HepG2 (cell line): Measurements from ENCODE around the gene DDX59. TPM values are rescaled to one million over a fixed set of nuclear protein-coding genes. Genes with fewer than 3 reads are reported as not detected.

ENCODE experiments used
- ATAC-seq: fragments of 200-7000 bp; cut with Tn5 transposase; 3 replicates; pipeline ENCODE4 v1.9.1; 2020; ENCODE audit warnings: mild to moderate bottlenecking, moderate library complexity
- BruUV-seq: library from RNA; stranded (reverse); fragments of 400-500 nt; replicated peaks from 2 replicates; lab custom pipeline; 2021; lab: Mats Ljungman, UMichigan
- CTCF ChIA-PET: fragments of 300-600 bp; formaldehyde crosslinking; extraction: SDS; loops from one replicate; lab custom pipeline; 2021; ENCODE audit warnings: low total read pairs, inconsistent platforms, low intra/inter-chr PET ratio; lab: Yijun Ruan, JAX
- POLR2A ChIA-PET: fragments of 350-600 bp; sonication (Branson Sonifier 250); formaldehyde crosslinking; loops from one replicate; lab custom pipeline; 2020; ENCODE audit warnings: antibody characterized with exemption, inconsistent platforms; lab: Yijun Ruan, JAX
- DNase-seq: peaks from one replicate; pipeline ENCODE4 v3.0.0-alpha.2; 2015; ENCODE audit warnings: low spot score
- FAIRE-seq: peaks from 3 replicates; lab custom pipeline; 2011; peaks lifted over from hg19 to GRCh38; lab: Jason Lieb, UNC
- H2AFZ ChIP-seq: one replicate; pipeline ENCODE4 v1.6.1; 2011; ENCODE audit warnings: low read length, inconsistent platforms
- H3K27ac ChIP-seq: fragments of 300-600 bp; 3 replicates; pipeline ENCODE4 v1.8.0; 2011; ENCODE audit warnings: mixed run types, mild to moderate bottlenecking, mixed read lengths, low read length, inconsistent platforms; ENCODE audit not compliant: insufficient read depth; ENCODE audit errors: extremely low read length
- H3K27me3 ChIP-seq, 2 experiments: fragments of 200-600 bp in 1 of 2; 2 replicates in 1 of 2; 3 replicates in 1 of 2; pipeline versions ENCODE4 v1.6.0 to v1.8.0; 2011; ENCODE audit warnings: low read length in 2 of 2, mild to moderate bottlenecking in 2 of 2, moderate library complexity in 2 of 2, inconsistent platforms in 1 of 2; ENCODE audit not compliant: insufficient read depth in 2 of 2, control insufficient read depth in 1 of 2
- H3K36me3 ChIP-seq, 2 experiments: fragments of 200-600 bp in 1 of 2; replicated peaks in 1 of 2; 2 replicates in 1 of 2; 3 replicates in 1 of 2; pipeline versions ENCODE4 v1.5.1 to v1.8.0; 2011; ENCODE audit warnings: low read length in 2 of 2, inconsistent platforms in 1 of 2; ENCODE audit not compliant: insufficient read depth in 2 of 2, control insufficient read depth in 1 of 2
- H3K4me1 ChIP-seq: 2 replicates; pipeline ENCODE4 v1.5.1; 2012; ENCODE audit warnings: low read length, inconsistent platforms; ENCODE audit not compliant: insufficient read depth
- H3K4me2 ChIP-seq: 2 replicates; pipeline ENCODE4 v1.6.0; 2011; ENCODE audit warnings: low read depth, low read length, inconsistent platforms
- H3K4me3 ChIP-seq, 3 experiments: fragments of 200-600 bp in 1 of 3; sonication (generic), shearing (Covaris generic) in 1 of 3; replicated peaks in 1 of 3; 2 replicates each; pipeline ENCODE4 v1.5.1; 2011 to 2016; ENCODE audit warnings: low read length in 3 of 3, inconsistent platforms in 2 of 3, low read depth in 2 of 3, mild to moderate bottlenecking in 2 of 3, control low read depth in 1 of 3, mixed read lengths in 1 of 3; ENCODE audit not compliant: insufficient read depth in 1 of 3
- H3K79me2 ChIP-seq: one replicate; pipeline ENCODE4 v1.6.1; 2011; ENCODE audit warnings: low read length, inconsistent platforms; ENCODE audit not compliant: insufficient read depth
- H3K9ac ChIP-seq: 2 replicates; pipeline ENCODE4 v1.6.0; 2011; ENCODE audit warnings: mild to moderate bottlenecking, low read depth, low read length, inconsistent platforms; ENCODE audit not compliant: insufficient read depth
- H3K9me3 ChIP-seq: 2 replicates; pipeline ENCODE4 v1.5.1; 2012; ENCODE audit warnings: mild to moderate bottlenecking, low read length
- H4K20me1 ChIP-seq: 2 replicates; pipeline ENCODE4 v1.6.0; 2011; ENCODE audit warnings: inconsistent platforms, mild to moderate bottlenecking, low read length, moderate library complexity; ENCODE audit not compliant: insufficient read depth
- BCL6 ChIP-seq: IDR thresholded peaks from 2 replicates; pipeline ENCODE4 v1.6.1; 2016; ENCODE audit warnings: missing genetic modification reagents, missing compliant biosample characterization
- HMG20B ChIP-seq: conservative IDR thresholded peaks from 2 replicates; pipeline ENCODE4 v1.6.1; 2016; ENCODE audit warnings: missing genetic modification reagents, missing compliant biosample characterization
- JUNB ChIP-seq: sonication (generic); formaldehyde crosslinking; IDR thresholded peaks from 2 replicates; pipeline ENCODE4 v1.8.0; 2022; ENCODE audit warnings: missing genetic modification reagents, mild to moderate bottlenecking, borderline replicate concordance
- MBD4 ChIP-seq: IDR thresholded peaks from 2 replicates; pipeline ENCODE4 v1.6.1; 2012; ENCODE audit warnings: low read length, inconsistent platforms, borderline replicate concordance
- PHF8 ChIP-seq: sonication (generic); formaldehyde crosslinking; IDR thresholded peaks from 2 replicates; pipeline ENCODE4 v1.5.0; 2020; ENCODE audit warnings: missing genetic modification reagents
- POLR2G ChIP-seq: fragments of 200-400 bp; formaldehyde crosslinking; IDR thresholded peaks from 2 replicates; pipeline ENCODE4 v1.6.1; 2018; ENCODE audit warnings: mild to moderate bottlenecking, low read depth, low read length, moderate library complexity
- SKIL ChIP-seq: sonication (generic); formaldehyde crosslinking; IDR thresholded peaks from 2 replicates; pipeline ENCODE4 v1.8.0; 2022; ENCODE audit warnings: missing genetic modification reagents, mild to moderate bottlenecking, moderate library complexity, borderline replicate concordance
- SRF ChIP-seq: IDR thresholded peaks from 2 replicates; pipeline ENCODE4 v1.6.1; 2011; ENCODE audit warnings: mild to moderate bottlenecking, low read depth, low read length, moderate library complexity
- YY1 ChIP-seq: IDR thresholded peaks from 2 replicates; pipeline ENCODE4 v1.6.1; 2011; ENCODE audit warnings: low read length, low read depth, moderate library complexity, mild to moderate bottlenecking; ENCODE audit not compliant: insufficient read depth, insufficient replicate concordance
- ZBTB1 ChIP-seq: sonication (generic); formaldehyde crosslinking; IDR thresholded peaks from 2 replicates; pipeline ENCODE4 v1.4.0; 2020; ENCODE audit warnings: missing genetic modification reagents, borderline replicate concordance
- ZFP82 ChIP-seq: sonication (generic); formaldehyde crosslinking; IDR thresholded peaks from 2 replicates; pipeline ENCODE4 v1.5.1; 2020; ENCODE audit warnings: mild to moderate bottlenecking, missing genetic modification reagents, borderline replicate concordance
- ZNF17 ChIP-seq: sonication (generic); formaldehyde crosslinking; IDR thresholded peaks from 2 replicates; pipeline ENCODE4 v1.5.0; 2020; ENCODE audit warnings: mild to moderate bottlenecking, missing genetic modification reagents
- ZNF292 ChIP-seq: sonication (generic); formaldehyde crosslinking; IDR thresholded peaks from 2 replicates; pipeline ENCODE4 v1.8.1; 2022; ENCODE audit warnings: mild to moderate bottlenecking, low read depth, missing genetic modification reagents, borderline replicate concordance
- ZNF34 ChIP-seq: sonication (generic); formaldehyde crosslinking; IDR thresholded peaks from 2 replicates; pipeline ENCODE4 v1.4.0; 2020; ENCODE audit warnings: mild to moderate bottlenecking, missing genetic modification reagents, borderline replicate concordance
- ZNF512B ChIP-seq: sonication (generic); formaldehyde crosslinking; IDR thresholded peaks from 2 replicates; pipeline ENCODE4 v1.5.1; 2020; ENCODE audit warnings: missing genetic modification reagents, mild to moderate bottlenecking, borderline replicate concordance
- ZNF546 ChIP-seq: sonication (generic); formaldehyde crosslinking; conservative IDR thresholded peaks from 2 replicates; pipeline ENCODE4 v1.8.1; 2023; ENCODE audit warnings: mild to moderate bottlenecking, missing genetic modification reagents
- ZNF563 ChIP-seq: sonication (generic); formaldehyde crosslinking; IDR thresholded peaks from 2 replicates; pipeline ENCODE4 v1.8.0; 2022; ENCODE audit warnings: mild to moderate bottlenecking, moderate library complexity, missing genetic modification reagents
- ZNF615 ChIP-seq: sonication (generic); formaldehyde crosslinking; IDR thresholded peaks from 2 replicates; pipeline ENCODE4 v1.5.0; 2020; ENCODE audit warnings: mild to moderate bottlenecking, missing genetic modification reagents, borderline replicate concordance
- whole genome bisulfite sequencing: methylation state at CpG from one replicate; pipeline ENCODE4 v1.1.6; 2017; ENCODE audit warnings: low lambda C conversion rate; 5-methylcytosine and 5-hydroxymethylcytosine counted together
- in situ Hi-C: cut with HindIII; loops from 2 replicates; pipeline ENCODE4 v1.10.0; 2017; ENCODE audit warnings: low pct_unique_long_range_greater_than_20kb; ENCODE audit not compliant: extremely low pct_ligation_motif_present
- intact Hi-C: fragments of 100-400 bp; cut with micrococcal nuclease; formaldehyde crosslinking; loops from one replicate; pipeline ENCODE4 v1.10.0; 2022; ENCODE audit not compliant: unreplicated experiment
- polyA plus RNA-seq, 8 experiments: library from polyadenylated mRNA; depleted of rRNA in 3 of 8; stranded (reverse) in 7 of 8; unstranded in 1 of 8; fragments of >200 nt; fragmentation: Illumina TruSeq in 4 of 8; extraction: Trizol in 4 of 8; gene quantifications; 2 replicates each; pipeline versions ENCODE4 v1.2.1 to v1.2.3, GENCODE V29; 2011 to 2016; ENCODE audit warnings: low read depth in 4 of 8, missing spikeins in 1 of 8, mixed read lengths in 1 of 8; ENCODE audit not compliant: insufficient read depth in 1 of 8
- total RNA-seq, 5 experiments: library from RNA; depleted of rRNA; stranded (reverse); fragments of >200 nt; fragmentation: Illumina TruSeq; extraction: Trizol; gene quantifications; 2 replicates each; pipeline ENCODE4 v1.2.3, GENCODE V29; 2016; ENCODE audit warnings: low read depth in 1 of 5
- TF ChIP-seq, protein P1 (sequence below): IDR thresholded peaks from 2 replicates; pipeline ENCODE4 v1.6.1; 2016

DDX59 gene
- total and polyA plus RNA-seq, 2 of the 13 experiments (the other 11 are each of a cell fraction or from before 2014, with no cell fraction given), result 12.1 to 14.8 TPM

DNA sequence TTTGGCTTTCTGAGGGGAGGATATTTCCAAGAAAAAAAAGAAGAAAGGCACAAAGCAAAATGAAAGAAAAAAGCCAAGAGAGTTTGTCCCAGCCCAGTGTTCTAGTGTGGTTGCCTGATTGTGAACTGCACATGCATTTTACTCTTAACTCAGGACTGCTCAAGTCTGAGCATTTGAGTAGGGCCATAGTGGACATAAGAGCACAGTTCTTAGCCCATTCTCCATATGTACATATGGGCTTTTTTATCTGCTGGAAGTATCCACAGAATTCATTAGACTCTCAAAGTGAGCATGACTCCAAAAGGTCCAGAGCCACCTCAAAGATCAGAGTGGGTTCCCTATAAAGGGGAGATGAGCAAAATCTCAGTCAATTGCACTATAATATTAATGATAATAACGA lies 13.6 kb upstream of the DDX59 start (continued):
- no peak for TF ChIP-seq ZNF546 (CRISPR knock-in tag)
- no peak for TF ChIP-seq ZNF34 (CRISPR knock-in tag)
- TF ChIP-seq YY1, result no peak
- TF ChIP-seq ZFP82 (CRISPR knock-in tag), result no peak
- no peak for TF ChIP-seq PHF8 (CRISPR knock-in tag)

- Histone ChIP-seq H3K4me1 (no peaks in the 10 kb centered on the region), H3K4me2 (no peak overlapping the region), H3K4me3 (no peak overlapping the region), H3K9ac (no peak overlapping the region), H3K27ac (no peak overlapping the region), H2AFZ (no peak overlapping the region), H3K27me3 (no peaks in the 10 kb centered on the region; a peak in 2 of 5 replicates), H4K20me1 (no peaks in the 10 kb centered on the region), H3K9me3 (no peaks in the 10 kb centered on the region), H3K36me3 (no peaks in the 10 kb centered on the region), H3K79me2 (no peaks in the 10 kb centered on the region)
- no peak for DNase-seq
- no peak for ATAC-seq
- intact Hi-C loops, result no loop called here
- in situ Hi-C loops, result no loop called here
- CTCF ChIA-PET, result no interaction called here
- no peak for FAIRE-seq
- WGBS, result 47% methylated on average over 6 of the region's 6 CpGs
- POLR2A ChIA-PET, result interaction anchor here (2.0 kb wide), 1 partner anchor 11 kb away, joined by 6 read pairs; the partner anchor contains the start of gene DDX59
- no TSS peak for BruUV-seq
- TF ChIP-seq SRF (no peak), ZNF563 (CRISPR knock-in tag) (no peak), JUNB (CRISPR knock-in tag) (no peak), BCL6 (CRISPR knock-in tag) (no peak), HMG20B (CRISPR knock-in tag) (no peak), ZNF292 (CRISPR knock-in tag) (no peak), ZBTB1 (CRISPR knock-in tag) (no peak), POLR2G (no peak), SKIL (no peak), MBD4 (no peak), ZNF615 (CRISPR knock-in tag) (no peak), ZNF17 (CRISPR knock-in tag) (no peak), ZNF512B (CRISPR knock-in tag) (no peak)
- TF ChIP-seq, protein P1, sequence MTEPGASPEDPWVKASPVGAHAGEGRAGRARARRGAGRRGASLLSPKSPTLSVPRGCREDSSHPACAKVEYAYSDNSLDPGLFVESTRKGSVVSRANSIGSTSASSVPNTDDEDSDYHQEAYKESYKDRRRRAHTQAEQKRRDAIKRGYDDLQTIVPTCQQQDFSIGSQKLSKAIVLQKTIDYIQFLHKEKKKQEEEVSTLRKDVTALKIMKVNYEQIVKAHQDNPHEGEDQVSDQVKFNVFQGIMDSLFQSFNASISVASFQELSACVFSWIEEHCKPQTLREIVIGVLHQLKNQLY (CRISPR knock-in tag), result no peak
These were observed 11.5 kb upstream of the DDX59 start for GRCh38 chr1:200681231-200681630.
